Neuronal stem cell (in vitro differentiated cells): ENCODE measurements around the gene LGR6.

Source experiments
- DNase-seq: peaks from one replicate; pipeline ENCODE4 v3.0.0-alpha.2; 2013; ENCODE audit warnings: low spot score
- H2AFZ ChIP-seq: one replicate; pipeline ENCODE4 v1.6.1; 2013; ENCODE audit warnings: mild to moderate bottlenecking, low read length, inconsistent platforms
- H2AK5ac ChIP-seq: 2 replicates; pipeline ENCODE4 v1.6.1; 2013; ENCODE audit warnings: low read depth, mild to moderate bottlenecking, inconsistent platforms, low read length, moderate library complexity, mixed read lengths
- H2BK120ac ChIP-seq: 2 replicates; pipeline ENCODE4 v1.6.1; 2013; ENCODE audit warnings: low read depth, mild to moderate bottlenecking, inconsistent platforms, low read length, moderate library complexity, mixed read lengths
- H2BK12ac ChIP-seq: one replicate; pipeline ENCODE4 v1.6.1; 2013; ENCODE audit warnings: low read length, inconsistent platforms
- H2BK15ac ChIP-seq: 2 replicates; pipeline ENCODE4 v1.6.1; 2013; ENCODE audit warnings: mild to moderate bottlenecking, low read length, inconsistent platforms, mixed read lengths
- H2BK5ac ChIP-seq: one replicate; pipeline ENCODE4 v1.6.1; 2013; ENCODE audit warnings: inconsistent platforms, mild to moderate bottlenecking, low read length, moderate library complexity
- H3K14ac ChIP-seq: one replicate; pipeline ENCODE4 v1.6.1; 2013; ENCODE audit warnings: low read length, inconsistent platforms
- H3K18ac ChIP-seq: 2 replicates; pipeline ENCODE4 v1.6.1; 2013; ENCODE audit warnings: low read length, inconsistent platforms
- H3K23ac ChIP-seq: 2 replicates; pipeline ENCODE4 v1.6.1; 2013; ENCODE audit warnings: low read depth, mild to moderate bottlenecking, mixed read lengths, low read length, inconsistent platforms; ENCODE audit not compliant: poor library complexity
- H3K27ac ChIP-seq: replicated peaks from 3 replicates; pipeline ENCODE4 v1.5.1; 2013; ENCODE audit warnings: low read length, inconsistent platforms
- H3K27me3 ChIP-seq, 3 experiments: 2 replicates each; pipeline ENCODE4 v1.6.1; 2013; ENCODE audit warnings: low read length in 3 of 3, mild to moderate bottlenecking in 2 of 3, inconsistent platforms in 1 of 3, low read depth in 1 of 3, mixed read lengths in 1 of 3, moderate library complexity in 1 of 3; ENCODE audit not compliant: control insufficient read depth in 3 of 3, insufficient read depth in 3 of 3
- H3K36me3 ChIP-seq, 2 donors: replicated peaks in 1 of 2; 2 replicates each; pipeline ENCODE4 v1.6.1; 2013; ENCODE audit warnings: low read length in 2 of 2; ENCODE audit not compliant: control insufficient read depth in 2 of 2, insufficient read depth in 2 of 2
- H3K4ac ChIP-seq: 2 replicates; pipeline ENCODE4 v1.6.1; 2013; ENCODE audit warnings: inconsistent platforms, mild to moderate bottlenecking, low read length, moderate library complexity
- H3K4me1 ChIP-seq, 2 donors: 1 replicate in 1 of 2; 2 replicates in 1 of 2; pipeline ENCODE4 v1.6.1; 2013; ENCODE audit warnings: low read length in 2 of 2, low read depth in 1 of 2; ENCODE audit not compliant: control insufficient read depth in 2 of 2, insufficient read depth in 1 of 2
- H3K4me2 ChIP-seq: one replicate; pipeline ENCODE4 v1.6.1; 2013; ENCODE audit warnings: mild to moderate bottlenecking, low read length, inconsistent platforms; ENCODE audit not compliant: insufficient read depth, poor library complexity, severe bottlenecking
- H3K4me3 ChIP-seq, 2 donors: 2 replicates each; pipeline ENCODE4 v1.5.1; 2013; ENCODE audit warnings: low read length in 2 of 2, mild to moderate bottlenecking in 2 of 2, inconsistent platforms in 1 of 2, moderate library complexity in 1 of 2
- H3K79me1 ChIP-seq: one replicate; pipeline ENCODE4 v1.6.1; 2013; ENCODE audit warnings: low read depth, mild to moderate bottlenecking, inconsistent platforms, low read length, moderate library complexity
- H3K9ac ChIP-seq: one replicate; pipeline ENCODE4 v1.6.1; 2013; ENCODE audit warnings: mild to moderate bottlenecking, low read depth, low read length, inconsistent platforms; ENCODE audit not compliant: poor library complexity
- H3K9me3 ChIP-seq, 2 donors: replicated peaks in 1 of 2; 2 replicates each; pipeline versions ENCODE3 to v1.6.1; 2013; ENCODE audit warnings: low read length in 2 of 2, mild to moderate bottlenecking in 2 of 2, inconsistent platforms in 1 of 2, low read depth in 1 of 2, mixed read lengths in 1 of 2, moderate library complexity in 1 of 2; ENCODE audit not compliant: control insufficient read depth in 2 of 2, insufficient read depth in 1 of 2
- H4K8ac ChIP-seq: one replicate; pipeline ENCODE4 v1.6.1; 2013; ENCODE audit warnings: low read depth, mild to moderate bottlenecking, inconsistent platforms, low read length, moderate library complexity
- H4K91ac ChIP-seq: one replicate; pipeline ENCODE4 v1.6.1; 2013; ENCODE audit warnings: low read length, low read depth, mild to moderate bottlenecking, inconsistent platforms; ENCODE audit not compliant: poor library complexity
- WGBS, 2 donors: extraction: QIAGEN DNeasy Blood & Tissue Kit; methylation state at CpG; one replicate each; pipeline ENCODE4 v1.1.7; 2013; ENCODE audit warnings: missing lambda C conversion rate in 2 of 2, mixed read lengths in 1 of 2; ENCODE audit not compliant: insufficient read length in 2 of 2, insufficient replicate concordance in 1 of 2; ENCODE audit errors: extremely low coverage in 2 of 2; 5-methylcytosine and 5-hydroxymethylcytosine counted together

Gene LGR6

DNA sequence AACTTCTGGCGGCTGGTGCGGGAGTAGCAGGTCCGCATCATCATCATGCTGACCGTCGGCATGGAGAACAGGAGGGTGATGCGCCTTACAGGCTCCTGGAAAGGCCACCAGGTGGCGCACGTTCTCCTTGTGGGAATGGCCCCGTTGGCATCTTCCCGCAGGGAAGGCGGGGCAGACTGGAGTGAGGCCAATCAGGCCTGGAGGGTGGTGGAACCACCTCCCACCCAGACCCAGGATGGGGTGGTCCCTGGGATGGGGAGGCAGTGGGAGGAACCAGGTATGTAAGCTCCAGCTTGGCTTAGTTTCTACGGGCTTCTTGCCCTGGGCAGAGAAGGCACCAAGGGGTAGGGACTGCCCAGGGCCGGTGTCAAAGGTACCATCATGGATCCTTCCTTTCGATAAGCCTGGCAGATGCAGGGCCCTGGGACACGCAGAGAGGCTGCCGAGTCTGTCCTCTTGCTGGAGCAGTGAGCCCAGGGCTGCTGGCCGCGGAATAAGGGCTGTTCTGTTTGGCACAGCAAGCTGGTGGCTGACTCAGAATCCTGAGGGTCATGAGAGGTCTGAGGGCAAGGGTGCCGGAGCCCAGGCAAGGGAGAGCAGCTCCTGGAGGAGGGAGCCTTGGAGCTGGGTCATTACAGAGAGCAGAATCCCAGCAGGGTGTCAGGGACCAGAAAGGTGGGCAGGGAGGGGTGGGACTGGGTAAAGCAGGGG, 8.7 kb upstream of the LGR6 start:
- H3K4me2 ChIP-seq = peak overlapping the region; percentile 52
- H3K27ac ChIP-seq = no peak overlapping the region
- H3K14ac ChIP-seq = no peak overlapping the region
- H2BK15ac ChIP-seq = peak overlapping the region; percentile 93
- peak overlapping the region; percentile 88 for H3K18ac ChIP-seq
- H2BK5ac ChIP-seq = peak overlapping the region; percentile 43
- no peak overlapping the region for H4K91ac ChIP-seq
- H2AK5ac ChIP-seq = peak overlapping the region; percentile 72
- WGBS, 2 donors = no CpG with 5 or more reads among the region's 19 CpGs
- peak overlapping the region; percentile 75 for H4K8ac ChIP-seq
- H2AFZ ChIP-seq = peak overlapping the region; percentile 8
- no peaks in the 10 kb centered on the region for H3K79me1 ChIP-seq
- no peak overlapping the region for H3K4me3 ChIP-seq
- H3K4me1 ChIP-seq = peaks cover 0 to 10% of the 10 kb centered on the region in 2 donors
- H3K4ac ChIP-seq = no peak overlapping the region
- H3K9me3 ChIP-seq = no peaks in the 10 kb centered on the region
- H2BK12ac ChIP-seq = peak overlapping the region; percentile 49
- H3K27me3 ChIP-seq = peaks cover 0 to 45% (median 0%) of the 10 kb centered on the region in 3 experiments
- H2BK120ac ChIP-seq = no peak overlapping the region
- peak; percentile 93 for DNase-seq
- no peaks in the 10 kb centered on the region for H3K36me3 ChIP-seq
- no peak overlapping the region for H3K9ac ChIP-seq
- H3K23ac ChIP-seq = no peak overlapping the region

DNA sequence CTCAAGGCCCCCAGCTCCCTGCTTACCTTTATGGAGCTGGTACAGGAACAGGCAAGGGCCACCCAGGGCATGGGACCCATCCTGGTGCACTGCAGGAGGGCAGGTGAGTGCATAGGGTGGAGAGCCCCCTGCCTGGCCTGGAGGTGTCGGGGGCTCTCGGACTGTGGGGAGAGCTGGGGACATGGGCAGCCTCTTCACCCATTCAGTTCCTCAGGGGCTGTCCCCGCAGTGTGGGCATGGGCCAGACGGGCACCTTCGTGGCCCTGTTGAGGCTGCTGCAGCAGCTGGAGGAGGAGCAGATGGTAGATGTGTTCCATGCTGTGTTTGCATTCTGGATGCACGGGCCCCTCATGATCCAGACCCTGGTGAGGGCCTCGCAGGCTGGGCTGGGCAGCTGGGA, 7.3 kb upstream of the LGR6 start:
- no peak overlapping the region for H3K4ac ChIP-seq
- H2BK15ac ChIP-seq = peak overlapping the region; percentile 19
- H2AFZ ChIP-seq = no peak overlapping the region
- H3K14ac ChIP-seq = no peak overlapping the region
- H3K79me1 ChIP-seq = no peaks in the 10 kb centered on the region
- no peak overlapping the region for H4K8ac ChIP-seq
- H3K18ac ChIP-seq = no peak overlapping the region
- no peak overlapping the region for H3K9ac ChIP-seq
- no peaks in the 10 kb centered on the region for H3K36me3 ChIP-seq
- H3K23ac ChIP-seq = no peak overlapping the region
- H4K91ac ChIP-seq = no peak overlapping the region
- no peak for DNase-seq
- WGBS, 2 donors = no CpG with 5 or more reads among the region's 7 CpGs
- peak overlapping the region; percentile 2 for H2BK5ac ChIP-seq
- no peak overlapping the region for H2BK12ac ChIP-seq
- H3K27me3 ChIP-seq = peaks cover 0 to 32% (median 0%) of the 10 kb centered on the region in 3 experiments
- no peak overlapping the region for H3K4me2 ChIP-seq
- H3K4me3 ChIP-seq = no peak overlapping the region
- peaks cover 0 to 10% of the 10 kb centered on the region in 2 donors for H3K4me1 ChIP-seq
- H2BK120ac ChIP-seq = no peak overlapping the region
- no peak overlapping the region for H3K27ac ChIP-seq
- H2AK5ac ChIP-seq = peak overlapping the region; percentile 96
- H3K9me3 ChIP-seq = no peaks in the 10 kb centered on the region

DNA sequence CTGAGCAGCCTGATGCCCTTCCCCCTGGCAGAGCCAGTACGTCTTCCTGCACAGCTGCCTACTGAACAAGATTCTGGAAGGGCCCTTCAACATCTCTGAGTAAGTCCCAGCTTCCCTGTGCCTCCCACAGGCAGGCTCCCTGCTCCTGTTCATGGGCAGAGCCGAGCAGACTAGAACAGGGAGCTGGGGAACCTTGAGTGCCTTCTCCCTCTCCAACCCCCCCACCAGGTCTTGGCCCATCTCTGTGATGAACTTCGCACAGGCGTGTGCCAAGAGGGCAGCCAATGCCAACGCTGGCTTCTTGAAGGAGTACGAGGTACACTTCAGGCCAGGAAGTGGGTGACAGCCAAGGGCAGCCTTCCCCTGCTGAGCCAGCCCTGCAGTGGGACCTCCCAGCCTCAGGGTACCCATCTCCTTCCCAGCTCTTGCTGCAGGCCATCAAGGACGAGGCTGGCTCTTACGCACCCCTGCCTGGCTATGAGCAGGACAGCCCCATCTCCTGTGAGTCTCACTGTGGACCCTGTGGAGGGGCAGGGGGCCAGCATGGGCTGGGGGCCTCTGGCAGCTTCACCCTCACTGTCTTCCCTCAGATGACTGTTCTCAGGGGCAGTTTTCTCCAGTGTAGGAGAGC, 6.4 kb upstream of the LGR6 start:
- WGBS, 2 donors = no CpG with 5 or more reads among the region's 8 CpGs
- Histone ChIP-seq H3K4me3 (no peak overlapping the region), H3K4me2 (no peak overlapping the region), H3K4me1 (peaks cover 0 to 10% of the 10 kb centered on the region in 2 donors), H2BK120ac (no peak overlapping the region), H3K36me3 (no peaks in the 10 kb centered on the region), H2BK15ac (peak overlapping the region; percentile 95), H3K4ac (no peak overlapping the region), H3K79me1 (no peaks in the 10 kb centered on the region), H2AFZ (no peak overlapping the region), H3K27me3 (peaks cover 0 to 24% (median 0%) of the 10 kb centered on the region in 3 experiments), H3K9me3 (no peaks in the 10 kb centered on the region), H3K27ac (no peak overlapping the region), H4K91ac (no peak overlapping the region), H2AK5ac (peak overlapping the region; percentile 96), H2BK5ac (peak overlapping the region; percentile 2), H3K18ac (peak overlapping the region; percentile 27), H4K8ac (no peak overlapping the region), H3K23ac (no peak overlapping the region), H3K9ac (peak overlapping the region; percentile 60), H2BK12ac (peak overlapping the region; percentile 53), H3K14ac (no peak overlapping the region)
- DNase-seq = no peak

DNA sequence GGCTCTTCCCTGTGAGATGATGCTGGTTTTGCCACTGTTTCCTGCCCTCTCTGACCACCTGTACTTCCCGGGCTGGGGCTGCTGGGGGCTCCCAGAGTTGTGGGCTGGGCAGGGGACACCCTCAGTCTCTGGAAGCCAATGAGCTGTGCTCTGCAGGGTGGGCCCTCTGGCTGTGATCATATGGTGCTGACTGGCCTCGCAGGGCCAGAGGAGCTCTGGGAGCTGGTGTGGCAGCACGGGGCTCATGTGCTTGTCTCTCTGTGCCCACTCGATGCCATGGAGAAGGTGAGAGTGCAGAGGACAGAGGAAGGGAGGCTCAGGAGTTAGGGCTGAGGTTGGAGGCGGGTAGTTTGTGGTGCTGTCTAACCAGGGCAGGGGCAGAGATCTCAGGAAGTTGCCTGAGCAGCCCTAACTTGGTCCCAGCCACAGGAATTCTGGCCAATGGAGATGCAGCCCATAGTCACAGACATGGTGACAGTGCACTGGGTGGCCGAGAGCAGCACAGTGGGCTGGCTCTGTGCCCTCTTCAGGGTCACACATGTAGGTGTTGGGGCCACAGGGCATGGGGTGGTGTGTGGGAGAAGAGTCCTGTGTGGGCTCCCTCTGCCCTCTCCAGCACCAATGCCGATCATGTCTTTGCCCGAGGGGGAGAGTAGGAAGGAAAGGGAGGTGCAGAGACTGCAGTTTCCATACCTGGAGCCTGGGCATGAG, 5.7 kb upstream of the LGR6 start:
- Histone ChIP-seq H2BK15ac (peak overlapping the region; percentile 95), H3K4me3 (no peak overlapping the region), H3K4me2 (no peak overlapping the region), H2AK5ac (peak overlapping the region; percentile 96), H3K18ac (no peak overlapping the region), H4K91ac (no peak overlapping the region), H2AFZ (no peak overlapping the region), H3K23ac (peak overlapping the region; percentile 34), H3K14ac (no peak overlapping the region), H3K9me3 (no peaks in the 10 kb centered on the region), H2BK5ac (peak overlapping the region; percentile 29), H3K27ac (no peak overlapping the region), H2BK120ac (no peak overlapping the region), H3K9ac (no peak overlapping the region), H4K8ac (no peak overlapping the region), H3K79me1 (no peaks in the 10 kb centered on the region), H3K27me3 (peaks cover 0 to 22% (median 0%) of the 10 kb centered on the region in 3 experiments), H3K4ac (no peak overlapping the region), H2BK12ac (peak overlapping the region; percentile 63), H3K36me3 (no peaks in the 10 kb centered on the region), H3K4me1 (peaks cover 0 to 11% of the 10 kb centered on the region in 2 donors)
- no peak for DNase-seq
- no CpG with 5 or more reads among the region's 8 CpGs for WGBS, 2 donors
